ENCODE results near the gene ARHGEF7. TPM values are rescaled to one million over a fixed set of nuclear protein-coding genes. Genes with fewer than 3 reads are reported as not detected.
A peak's percentile ranks its signal among the peaks of the same experiment; 100 is the strongest.

ARHGEF7 gene
- total RNA-seq, 2 experiments from 2014 or later = 58.7 to 67.2 TPM

GRCh38 chr13:111312944-111313590 is 198.0 kb downstream of the ARHGEF7 start:
- peaks cover 21% of the 10 kb centered on the region for H3K9me3 Mint-ChIP-seq (ENCODE audit: low read depth)
- no peak overlapping the region for H3K27ac Mint-ChIP-seq
- peaks cover 44% of the 10 kb centered on the region for H3K36me3 Mint-ChIP-seq
- ATAC-seq (no peak), DNase-seq (no peak)
- H3K4me1 Mint-ChIP-seq = peaks cover 4% of the 10 kb centered on the region
- H3K4me3 Mint-ChIP-seq = no peak overlapping the region
- CTCF ChIA-PET = no interaction called here
- H3K27me3 Mint-ChIP-seq = no peaks in the 10 kb centered on the region

- ATAC-seq (no peak), DNase-seq (no peak)
- Mint-ChIP-seq H3K27ac (no peak overlapping the region), H3K36me3 (peaks cover 37% of the 10 kb centered on the region), H3K4me3 (no peak overlapping the region), H3K4me1 (peaks cover 4% of the 10 kb centered on the region), H3K9me3 (ENCODE audit: low read depth) (peaks cover 18% of the 10 kb centered on the region), H3K27me3 (no peaks in the 10 kb centered on the region)
- CTCF ChIA-PET = no interaction called here
Observed at GRCh38 chr13:111313911-111314425, 198.9 kb downstream of the ARHGEF7 start.

GRCh38 chr13:111314852-111315251 is 199.7 kb downstream of the ARHGEF7 start:
- DNase-seq = no peak
- Mint-ChIP-seq H3K4me3 (no peak overlapping the region), H3K27me3 (no peaks in the 10 kb centered on the region), H3K4me1 (peaks cover 4% of the 10 kb centered on the region), H3K9me3 (ENCODE audit: low read depth) (peaks cover 18% of the 10 kb centered on the region), H3K36me3 (peaks cover 31% of the 10 kb centered on the region), H3K27ac (no peak overlapping the region)
- CTCF ChIA-PET = no interaction called here
- ATAC-seq = no peak

- no peak for ATAC-seq
- peaks cover 4% of the 10 kb centered on the region for H3K4me1 Mint-ChIP-seq
- no peak for DNase-seq
- CTCF ChIA-PET = no interaction called here
- no peak overlapping the region for H3K27ac Mint-ChIP-seq
- H3K9me3 Mint-ChIP-seq (ENCODE audit: low read depth) = peaks cover 13% of the 10 kb centered on the region
- H3K4me3 Mint-ChIP-seq = no peak overlapping the region
- peaks cover 25% of the 10 kb centered on the region for H3K36me3 Mint-ChIP-seq
- no peaks in the 10 kb centered on the region for H3K27me3 Mint-ChIP-seq
Observed at GRCh38 chr13:111315347-111315995, 200.4 kb downstream of the ARHGEF7 start.

- Mint-ChIP-seq H3K4me3 (no peak overlapping the region), H3K36me3 (peaks cover 17% of the 10 kb centered on the region)
Observed at GRCh38 chr13:111316161-111316730, 201.1 kb downstream of the ARHGEF7 start.

GRCh38 chr13:111317042-111317550 is 202.0 kb downstream of the ARHGEF7 start:
- Mint-ChIP-seq H3K36me3 (peaks cover 8% of the 10 kb centered on the region), H3K27ac (no peak overlapping the region), H3K4me3 (no peak overlapping the region), H3K27me3 (no peaks in the 10 kb centered on the region), H3K9me3 (ENCODE audit: low read depth) (peaks cover 3% of the 10 kb centered on the region), H3K4me1 (peaks cover 4% of the 10 kb centered on the region)
- DNase-seq (no peak), ATAC-seq (no peak)
- CTCF ChIA-PET = interaction anchor here (0.5 kb wide), 1 partner anchor 244 kb away, joined by 3 read pairs; no protein-coding TSS in a partner anchor

More at GRCh38 chr13:111316161-111316730, 201.1 kb downstream of the ARHGEF7 start:
- CTCF ChIA-PET = interaction anchor here (0.5 kb wide), 1 partner anchor 244 kb away, joined by 3 read pairs; no protein-coding TSS in a partner anchor
- Mint-ChIP-seq H3K9me3 (ENCODE audit: low read depth) (peaks cover 7% of the 10 kb centered on the region), H3K27me3 (no peaks in the 10 kb centered on the region), H3K4me1 (peaks cover 4% of the 10 kb centered on the region), H3K27ac (no peak overlapping the region)
- no peak for DNase-seq
- ATAC-seq = no peak

- Mint-ChIP-seq H3K27ac (no peak overlapping the region), H3K36me3 (peaks cover 5% of the 10 kb centered on the region), H3K9me3 (ENCODE audit: low read depth) (no peaks in the 10 kb centered on the region), H3K4me3 (no peak overlapping the region), H3K4me1 (peaks cover 4% of the 10 kb centered on the region), H3K27me3 (no peaks in the 10 kb centered on the region)
- CTCF ChIA-PET = no interaction called here
- peak; percentile 31 for DNase-seq
- no peak for ATAC-seq
Observed at GRCh38 chr13:111317571-111318345, 202.6 kb downstream of the ARHGEF7 start.

GRCh38 chr13:111318386-111318785 is 203.3 kb downstream of the ARHGEF7 start:
- Mint-ChIP-seq H3K27ac (no peak overlapping the region), H3K9me3 (ENCODE audit: low read depth) (no peaks in the 10 kb centered on the region), H3K27me3 (no peaks in the 10 kb centered on the region), H3K4me1 (peaks cover 7% of the 10 kb centered on the region), H3K4me3 (no peak overlapping the region), H3K36me3 (peaks cover 2% of the 10 kb centered on the region)
- DNase-seq (no peak), ATAC-seq (no peak)
- CTCF ChIA-PET = no interaction called here

- Mint-ChIP-seq H3K9me3 (ENCODE audit: low read depth) (no peaks in the 10 kb centered on the region), H3K27ac (no peak overlapping the region), H3K27me3 (no peaks in the 10 kb centered on the region), H3K4me1 (peaks cover 14% of the 10 kb centered on the region), H3K4me3 (no peak overlapping the region), H3K36me3 (peaks cover 2% of the 10 kb centered on the region)
- ATAC-seq = no peak
- DNase-seq = no peak
- CTCF ChIA-PET = no interaction called here
Observed at GRCh38 chr13:111319521-111319920, 204.4 kb downstream of the ARHGEF7 start.

- no peak for DNase-seq
- CTCF ChIA-PET = no interaction called here
- Mint-ChIP-seq H3K4me1 (peaks cover 12% of the 10 kb centered on the region), H3K36me3 (peaks cover 2% of the 10 kb centered on the region), H3K27me3 (no peaks in the 10 kb centered on the region), H3K4me3 (no peak within 1 kb of the TSS), H3K9me3 (ENCODE audit: low read depth) (no peaks in the 10 kb centered on the region), H3K27ac (no peak within 1 kb of the TSS)
- no peak for ATAC-seq
Observed at GRCh38 chr13:111319998-111320911, 205.1 kb downstream of the ARHGEF7 start, which contains the start of gene TEX29. TSS of gene TEX29 (plus strand) at chr13:111320642. CDS start at chr13:111320891, 249 bp downstream.

- H3K36me3 Mint-ChIP-seq = no peaks in the 10 kb centered on the region
- CTCF ChIA-PET = no interaction called here
- H3K27me3 Mint-ChIP-seq = no peaks in the 10 kb centered on the region
- no peak overlapping the region for H3K27ac Mint-ChIP-seq
- H3K4me3 Mint-ChIP-seq = no peak overlapping the region
- no peaks in the 10 kb centered on the region for H3K9me3 Mint-ChIP-seq (ENCODE audit: low read depth)
- peaks cover 14% of the 10 kb centered on the region for H3K4me1 Mint-ChIP-seq
- DNase-seq = no peak
- no peak for ATAC-seq
Observed at GRCh38 chr13:111322001-111322915, 207.1 kb downstream of the ARHGEF7 start.

Data from activated CD8-positive, alpha-beta memory T cell treated with anti-CD3 and anti-CD28 coated beads, Interleukin-2, amount 10 ng/mL, durations not matched to agents 7 days and 5 days (primary cell).